Natural killer cell (primary cell): ENCODE measurements around the gene WDR37. TPM values are rescaled to one million over a fixed set of nuclear protein-coding genes. Genes with fewer than 3 reads are reported as not detected.

Experiments used
- ATAC-seq, 3 donors: fragments of 150-1000 bp in 2 of 3; fragments of 200-7000 bp in 1 of 3; cut with Tn5 transposase; 1 replicate in 1 of 3; 2 replicates in 2 of 3; pipeline ENCODE4 v1.10.0; 2021; ENCODE audit warnings: mild to moderate bottlenecking in 2 of 3, moderate library complexity in 2 of 3
- DNase-seq, 2 donors: peaks; one replicate each; pipeline versions ENCODE4 v3.0.0 to v3.0.0-alpha.2; 2013 to 2021; ENCODE audit warnings: mixed read lengths in 1 of 2
- H3K27ac ChIP-seq: one replicate; pipeline ENCODE4 v1.5.1; 2013; ENCODE audit warnings: mild to moderate bottlenecking, low read length
- H3K27me3 ChIP-seq: one replicate; pipeline ENCODE4 v1.6.1; 2013; ENCODE audit warnings: low read length; ENCODE audit not compliant: control insufficient read depth, insufficient read depth
- H3K36me3 ChIP-seq: one replicate; pipeline ENCODE4 v1.6.1; 2013; ENCODE audit warnings: low read length; ENCODE audit not compliant: control insufficient read depth, insufficient read depth
- H3K4me1 ChIP-seq: one replicate; pipeline ENCODE4 v1.6.1; 2013; ENCODE audit warnings: low read length; ENCODE audit not compliant: control insufficient read depth, insufficient read depth
- H3K4me3 ChIP-seq: one replicate; pipeline ENCODE4 v1.5.1; 2013; ENCODE audit warnings: low read length
- H3K9me3 ChIP-seq: one replicate; pipeline ENCODE4 v1.6.1; 2013; ENCODE audit warnings: low read length; ENCODE audit not compliant: control insufficient read depth, insufficient read depth
- H3K27ac Mint-ChIP-seq, 2 donors: one replicate each; pipeline ENCODE4 v1.8.0; 2022; ENCODE audit warnings: mild to moderate bottlenecking in 2 of 2, mixed read lengths in 2 of 2, moderate library complexity in 1 of 2
- H3K27me3 Mint-ChIP-seq, 2 donors: one replicate each; pipeline ENCODE4 v1.8.0; 2022; ENCODE audit warnings: low read depth in 2 of 2, mixed read lengths in 2 of 2
- H3K36me3 Mint-ChIP-seq: one replicate; pipeline ENCODE4 v1.8.0; 2022; ENCODE audit warnings: mixed read lengths
- H3K4me1 Mint-ChIP-seq, 2 donors: one replicate each; pipeline ENCODE4 v1.8.0; 2022; ENCODE audit warnings: mixed read lengths in 2 of 2
- H3K4me3 Mint-ChIP-seq: one replicate; pipeline ENCODE4 v1.8.0; 2022; ENCODE audit warnings: mild to moderate bottlenecking, moderate library complexity, mixed read lengths
- H3K9me3 Mint-ChIP-seq, 2 donors: one replicate each; pipeline ENCODE4 v1.8.0; 2022; ENCODE audit warnings: mixed read lengths in 2 of 2
- CTCF ChIP-seq: fragments of 200-600 bp; IDR thresholded peaks from one replicate; pipeline ENCODE4 v1.8.0; 2022; ENCODE audit warnings: antibody characterized with exemption
- WGBS: methylation state at CpG from one replicate; pipeline ENCODE4 v1.1.7; 2013; ENCODE audit warnings: missing lambda C conversion rate; ENCODE audit not compliant: insufficient coverage; 5-methylcytosine and 5-hydroxymethylcytosine counted together
- intact Hi-C: fragments of 100-400 bp; cut with micrococcal nuclease; formaldehyde crosslinking; loops from one replicate; pipeline ENCODE4 v1.14.2; 2022
- total RNA-seq, 4 donors: library from RNA; stranded (reverse); fragments of 120-200 nt in 1 of 4; gene quantifications; one replicate each; pipeline versions ENCODE4 v1.2.3 to v1.2.4, GENCODE V29; 2013 to 2022

The WDR37 gene
- total RNA-seq, 3 donors from 2014 or later (not counting 1 experiment from before 2014, with no cell fraction given), result 56.3 to 59.6 (median 57.6) TPM

- no peaks in the 10 kb centered on the region for H3K9me3 ChIP-seq
- H3K36me3 Mint-ChIP-seq, result no peaks in the 10 kb centered on the region
- no peak overlapping the region for H3K27ac Mint-ChIP-seq
- H3K9me3 Mint-ChIP-seq, result no peaks in the 10 kb centered on the region
- H3K27ac ChIP-seq, result no peak overlapping the region
- no peaks in the 10 kb centered on the region for H3K27me3 ChIP-seq
- ATAC-seq (no peak), DNase-seq (no peak)
- no peak overlapping the region for H3K4me3 ChIP-seq
- H3K4me1 Mint-ChIP-seq, result no peaks in the 10 kb centered on the region
- H3K36me3 ChIP-seq, result no peaks in the 10 kb centered on the region
- H3K4me1 ChIP-seq, result no peaks in the 10 kb centered on the region
- WGBS, result 78% methylated on average over 11 of the region's 11 CpGs
- no peak for TF ChIP-seq CTCF
- intact Hi-C loops, result no loop called here
- no peaks in the 10 kb centered on the region for H3K27me3 Mint-ChIP-seq
- H3K4me3 Mint-ChIP-seq, result no peak overlapping the region
Measured at GRCh38 chr10:1180836-1181235, 124.7 kb downstream of the WDR37 start.

Other genes starting within 250 kb of the WDR37 start
- gene LARP4B, start 124.7 kb upstream of the WDR37 start, total RNA-seq, result 10 to 100 TPM; 75.5 to 95.4 (median 90.2) TPM
- gene GTPBP4, start 68.0 kb upstream of the WDR37 start, total RNA-seq, result 10 to 100 TPM; 53.9 to 99.6 (median 72.5) TPM
- gene IDI2, start 30.5 kb upstream of the WDR37 start, total RNA-seq, result not detected
- 100 to 1,000 TPM; 156 to 229 (median 163) TPM for gene IDI1, start 7.3 kb upstream of the WDR37 start, total RNA-seq